ENCODE measurements around the gene SH3BP1. TPM values are rescaled to one million over a fixed set of nuclear protein-coding genes. Genes with fewer than 3 reads are reported as not detected.

SH3BP1 gene
- total RNA-seq, 1 experiment from 2014 or later = 39.4 TPM

DNA sequence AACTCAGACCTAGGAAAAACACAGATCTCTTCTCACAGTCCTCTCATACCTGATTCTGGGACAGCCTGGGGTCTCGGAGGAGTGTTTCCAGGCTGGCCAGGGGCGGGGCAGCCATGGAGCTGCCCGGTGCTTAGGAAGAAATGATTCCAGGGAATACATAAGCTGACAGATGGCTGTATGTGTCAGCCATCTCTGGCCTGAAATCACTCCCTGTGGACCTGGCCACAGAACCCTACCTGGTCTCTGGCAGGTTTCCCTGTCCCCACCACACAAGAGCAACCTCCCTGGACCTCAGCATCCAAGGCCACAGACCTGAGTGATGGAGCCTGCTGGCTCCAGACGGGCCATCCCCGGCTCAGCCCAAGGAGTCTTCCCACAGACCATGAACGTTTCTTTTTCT lies 20.8 kb upstream of the SH3BP1 start:
- no peak overlapping the region for H3K4me3 Mint-ChIP-seq
- H3K9me3 Mint-ChIP-seq = no peaks in the 10 kb centered on the region
- TF ChIP-seq CBFB (CRISPR knock-in tag; IDR thresholded peaks at IDR 0.05; ENCODE audit: low read depth) = no peak
- no peak for TF ChIP-seq SOX15 (CRISPR knock-in tag; IDR thresholded peaks at IDR 0.05)
- TF ChIP-seq, protein P1, sequence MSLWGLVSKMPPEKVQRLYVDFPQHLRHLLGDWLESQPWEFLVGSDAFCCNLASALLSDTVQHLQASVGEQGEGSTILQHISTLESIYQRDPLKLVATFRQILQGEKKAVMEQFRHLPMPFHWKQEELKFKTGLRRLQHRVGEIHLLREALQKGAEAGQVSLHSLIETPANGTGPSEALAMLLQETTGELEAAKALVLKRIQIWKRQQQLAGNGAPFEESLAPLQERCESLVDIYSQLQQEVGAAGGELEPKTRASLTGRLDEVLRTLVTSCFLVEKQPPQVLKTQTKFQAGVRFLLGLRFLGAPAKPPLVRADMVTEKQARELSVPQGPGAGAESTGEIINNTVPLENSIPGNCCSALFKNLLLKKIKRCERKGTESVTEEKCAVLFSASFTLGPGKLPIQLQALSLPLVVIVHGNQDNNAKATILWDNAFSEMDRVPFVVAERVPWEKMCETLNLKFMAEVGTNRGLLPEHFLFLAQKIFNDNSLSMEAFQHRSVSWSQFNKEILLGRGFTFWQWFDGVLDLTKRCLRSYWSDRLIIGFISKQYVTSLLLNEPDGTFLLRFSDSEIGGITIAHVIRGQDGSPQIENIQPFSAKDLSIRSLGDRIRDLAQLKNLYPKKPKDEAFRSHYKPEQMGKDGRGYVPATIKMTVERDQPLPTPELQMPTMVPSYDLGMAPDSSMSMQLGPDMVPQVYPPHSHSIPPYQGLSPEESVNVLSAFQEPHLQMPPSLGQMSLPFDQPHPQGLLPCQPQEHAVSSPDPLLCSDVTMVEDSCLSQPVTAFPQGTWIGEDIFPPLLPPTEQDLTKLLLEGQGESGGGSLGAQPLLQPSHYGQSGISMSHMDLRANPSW (CRISPR knock-in tag; conservative IDR thresholded peaks at IDR 0.05; ENCODE audit: low read depth) = no peak
- TF ChIP-seq ZNF671 (CRISPR knock-in tag; IDR thresholded peaks at IDR 0.05) = no peak
- TF ChIP-seq ZNF121 (CRISPR knock-in tag; IDR thresholded peaks at IDR 0.05) = no peak
- TF ChIP-seq, protein P2, sequence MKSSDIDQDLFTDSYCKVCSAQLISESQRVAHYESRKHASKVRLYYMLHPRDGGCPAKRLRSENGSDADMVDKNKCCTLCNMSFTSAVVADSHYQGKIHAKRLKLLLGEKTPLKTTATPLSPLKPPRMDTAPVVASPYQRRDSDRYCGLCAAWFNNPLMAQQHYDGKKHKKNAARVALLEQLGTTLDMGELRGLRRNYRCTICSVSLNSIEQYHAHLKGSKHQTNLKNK (CRISPR knock-in tag; IDR thresholded peaks at IDR 0.05) = no peak
- no peak for TF ChIP-seq SMAD4 (CRISPR knock-in tag; IDR thresholded peaks at IDR 0.05)
- TF ChIP-seq, protein P3, sequence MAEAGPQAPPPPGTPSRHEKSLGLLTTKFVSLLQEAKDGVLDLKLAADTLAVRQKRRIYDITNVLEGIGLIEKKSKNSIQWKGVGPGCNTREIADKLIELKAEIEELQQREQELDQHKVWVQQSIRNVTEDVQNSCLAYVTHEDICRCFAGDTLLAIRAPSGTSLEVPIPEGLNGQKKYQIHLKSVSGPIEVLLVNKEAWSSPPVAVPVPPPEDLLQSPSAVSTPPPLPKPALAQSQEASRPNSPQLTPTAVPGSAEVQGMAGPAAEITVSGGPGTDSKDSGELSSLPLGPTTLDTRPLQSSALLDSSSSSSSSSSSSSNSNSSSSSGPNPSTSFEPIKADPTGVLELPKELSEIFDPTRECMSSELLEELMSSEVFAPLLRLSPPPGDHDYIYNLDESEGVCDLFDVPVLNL (CRISPR knock-in tag; IDR thresholded peaks at IDR 0.05; ENCODE audit: borderline replicate concordance, low read depth) = no peak
- TF ChIP-seq ZNF281 (CRISPR knock-in tag; IDR thresholded peaks at IDR 0.05) = no peak
- no peak for TF ChIP-seq ARID4B (CRISPR knock-in tag; IDR thresholded peaks at IDR 0.05; ENCODE audit: borderline replicate concordance)
- TF ChIP-seq, protein P4, sequence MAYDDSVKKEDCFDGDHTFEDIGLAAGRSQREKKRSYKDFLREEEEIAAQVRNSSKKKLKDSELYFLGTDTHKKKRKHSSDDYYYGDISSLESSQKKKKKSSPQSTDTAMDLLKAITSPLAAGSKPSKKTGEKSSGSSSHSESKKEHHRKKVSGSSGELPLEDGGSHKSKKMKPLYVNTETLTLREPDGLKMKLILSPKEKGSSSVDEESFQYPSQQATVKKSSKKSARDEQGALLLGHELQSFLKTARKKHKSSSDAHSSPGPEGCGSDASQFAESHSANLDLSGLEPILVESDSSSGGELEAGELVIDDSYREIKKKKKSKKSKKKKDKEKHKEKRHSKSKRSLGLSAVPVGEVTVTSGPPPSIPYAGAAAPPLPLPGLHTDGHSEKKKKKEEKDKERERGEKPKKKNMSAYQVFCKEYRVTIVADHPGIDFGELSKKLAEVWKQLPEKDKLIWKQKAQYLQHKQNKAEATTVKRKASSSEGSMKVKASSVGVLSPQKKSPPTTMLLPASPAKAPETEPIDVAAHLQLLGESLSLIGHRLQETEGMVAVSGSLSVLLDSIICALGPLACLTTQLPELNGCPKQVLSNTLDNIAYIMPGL (CRISPR knock-in tag; IDR thresholded peaks at IDR 0.05) = no peak
- TF ChIP-seq KAT7 (CRISPR knock-in tag; IDR thresholded peaks at IDR 0.05; ENCODE audit: borderline replicate concordance) = no peak
- TF ChIP-seq ETV6 (CRISPR knock-in tag; IDR thresholded peaks at IDR 0.05) = no peak
- no peak for TF ChIP-seq GRHL2 (CRISPR knock-in tag; IDR thresholded peaks at IDR 0.05; ENCODE audit: insufficient replicate concordance, severe bottlenecking)
- TF ChIP-seq CREB1 (CRISPR knock-in tag; IDR thresholded peaks at IDR 0.05) = no peak
- POLR2A ChIA-PET = interaction anchor here (0.7 kb wide), 1 partner anchor 69 kb away, joined by 3 read pairs; no protein-coding TSS in a partner anchor
- H3K27ac Mint-ChIP-seq = no peak overlapping the region
- ATAC-seq (no peak), DNase-seq (ENCODE audit: low spot score) (no peak)
- H3K27me3 Mint-ChIP-seq (ENCODE audit: low read depth) = no peaks in the 10 kb centered on the region
- CTCF ChIA-PET = interaction anchor here (0.9 to 2.0 kb wide), 4 partner anchors 10 to 149 kb away, joined by 3 to 8 read pairs (median 3); partner anchors contain the start of gene GGA1
- H3K36me3 Mint-ChIP-seq = peaks cover 33% of the 10 kb centered on the region
- H3K4me1 Mint-ChIP-seq = peaks cover 1% of the 10 kb centered on the region

Data from WTC11 (cell line).